HepG2 (cell line): ENCODE data around the gene WDR18. TPM values are rescaled to one million over a fixed set of nuclear protein-coding genes. Genes with fewer than 3 reads are reported as not detected.

Source experiments
- CBX5 ChIP-seq: sonication (generic); formaldehyde crosslinking; IDR thresholded peaks from 2 replicates; pipeline ENCODE4 v1.4.0; 2020; ENCODE audit warnings: missing genetic modification reagents, borderline replicate concordance
- CHD2 ChIP-seq: IDR thresholded peaks from 2 replicates; pipeline ENCODE4 v1.6.1; 2011; ENCODE audit warnings: low read depth, low read length, improper control_type of control experiment
- CREM ChIP-seq, 2 experiments: sonication (generic) in 1 of 2; formaldehyde crosslinking in 1 of 2; IDR thresholded peaks; 2 replicates each; pipeline versions ENCODE4 v1.4.0 to v1.6.1; 2016 to 2020; ENCODE audit warnings: antibody characterized with exemption in 1 of 2, mild to moderate bottlenecking in 1 of 2, missing genetic modification reagents in 1 of 2
- CSRNP2 ChIP-seq: sonication (generic); formaldehyde crosslinking; conservative IDR thresholded peaks from 2 replicates; pipeline ENCODE4 v1.8.0; 2022; ENCODE audit warnings: low read depth, missing genetic modification reagents
- HNRNPK ChIP-seq: fragments of 200-400 bp; formaldehyde crosslinking; IDR thresholded peaks from 2 replicates; pipeline ENCODE4 v1.6.1; 2018; ENCODE audit warnings: low read length, low read depth, moderate library complexity, mild to moderate bottlenecking; ENCODE audit not compliant: poor library complexity, severe bottlenecking
- ISL2 ChIP-seq: sonication (generic); formaldehyde crosslinking; IDR thresholded peaks from 2 replicates; pipeline ENCODE4 v1.5.0; 2020; ENCODE audit warnings: missing genetic modification reagents
- KAT2B ChIP-seq: fragments of 150-350 bp; IDR thresholded peaks from 2 replicates; pipeline ENCODE4 v1.6.1; 2014; ENCODE audit warnings: low read depth, low read length, borderline replicate concordance
- MLXIP ChIP-seq: sonication (generic); formaldehyde crosslinking; IDR thresholded peaks from 2 replicates; pipeline ENCODE4 v1.9.0; 2021; ENCODE audit warnings: missing genetic modification reagents, borderline replicate concordance
- NR2F2 ChIP-seq: IDR thresholded peaks from 2 replicates; pipeline ENCODE4 v1.6.1; 2012; ENCODE audit warnings: low read depth, inconsistent platforms, borderline replicate concordance
- PPARG ChIP-seq: conservative IDR thresholded peaks from 2 replicates; pipeline ENCODE4 v1.6.1; 2016; ENCODE audit warnings: missing biosample characterization, missing genetic modification reagents
- RARG ChIP-seq: sonication (generic); formaldehyde crosslinking; IDR thresholded peaks from 2 replicates; pipeline ENCODE4 v1.4.0; 2020; ENCODE audit warnings: low read depth, mild to moderate bottlenecking, missing genetic modification reagents
- SIX4 ChIP-seq: sonication (generic); formaldehyde crosslinking; IDR thresholded peaks from 2 replicates; pipeline ENCODE4 v1.4.0; 2020; ENCODE audit warnings: missing genetic modification reagents
- SP140L ChIP-seq: sonication (generic); formaldehyde crosslinking; IDR thresholded peaks from 2 replicates; pipeline ENCODE4 v1.4.0; 2020; ENCODE audit warnings: missing genetic modification reagents, borderline replicate concordance
- STAT5B ChIP-seq: sonication (generic); formaldehyde crosslinking; IDR thresholded peaks from 2 replicates; pipeline ENCODE4 v1.4.0; 2020; ENCODE audit warnings: missing genetic modification reagents
- ZNF124 ChIP-seq: sonication (generic); formaldehyde crosslinking; IDR thresholded peaks from 2 replicates; pipeline ENCODE4 v1.4.0; 2020; ENCODE audit warnings: missing genetic modification reagents
- ZNF275 ChIP-seq: sonication (generic); formaldehyde crosslinking; IDR thresholded peaks from 2 replicates; pipeline ENCODE4 v1.8.0; 2022; ENCODE audit warnings: missing genetic modification reagents, mild to moderate bottlenecking, inconsistent platforms, borderline replicate concordance
- ZNF281 ChIP-seq: sonication (generic); formaldehyde crosslinking; IDR thresholded peaks from 2 replicates; pipeline ENCODE4 v1.4.0; 2020; ENCODE audit warnings: missing genetic modification reagents, borderline replicate concordance
- ZNF598 ChIP-seq: sonication (generic); formaldehyde crosslinking; IDR thresholded peaks from 2 replicates; pipeline ENCODE4 v1.5.1; 2020; ENCODE audit warnings: mild to moderate bottlenecking, missing genetic modification reagents, borderline replicate concordance
- ZNF816 ChIP-seq: sonication (generic); formaldehyde crosslinking; IDR thresholded peaks from 2 replicates; pipeline ENCODE4 v1.8.0; 2022; ENCODE audit warnings: missing genetic modification reagents, mild to moderate bottlenecking, borderline replicate concordance
- polyA plus RNA-seq, 8 experiments: library from polyadenylated mRNA; depleted of rRNA in 3 of 8; stranded (reverse) in 7 of 8; unstranded in 1 of 8; fragments of >200 nt; fragmentation: Illumina TruSeq in 4 of 8; extraction: Trizol in 4 of 8; gene quantifications; 2 replicates each; pipeline versions ENCODE4 v1.2.1 to v1.2.3, GENCODE V29; 2011 to 2016; ENCODE audit warnings: low read depth in 4 of 8, missing spikeins in 1 of 8, mixed read lengths in 1 of 8; ENCODE audit not compliant: insufficient read depth in 1 of 8
- total RNA-seq, 5 experiments: library from RNA; depleted of rRNA; stranded (reverse); fragments of >200 nt; fragmentation: Illumina TruSeq; extraction: Trizol; gene quantifications; 2 replicates each; pipeline ENCODE4 v1.2.3, GENCODE V29; 2016; ENCODE audit warnings: low read depth in 1 of 5

WDR18 gene
- total and polyA plus RNA-seq, 2 of the 13 experiments (the other 11 are each of a cell fraction or from before 2014, with no cell fraction given): 36.4 to 47.6 TPM

- TF ChIP-seq ZNF281 (CRISPR knock-in tag): peak; percentile 96
- 0 out of 2 replicates have a peak, but pooled peaks have one; percentile 3 for TF ChIP-seq CSRNP2
- TF ChIP-seq CBX5 (CRISPR knock-in tag): peak; percentile 95; the same call in 1 of the 2 replicates
- no peak for TF ChIP-seq STAT5B (CRISPR knock-in tag)
- TF ChIP-seq NR2F2: peak; percentile 51; the same call in 1 of the 2 replicates
- TF ChIP-seq ZNF816: no peak; the same call in 1 of the 2 replicates
- TF ChIP-seq ZNF598 (CRISPR knock-in tag): no peak; the same call in 1 of the 2 replicates
- TF ChIP-seq RARG (CRISPR knock-in tag): peak; percentile 51; the same call in 1 of the 2 replicates
- peak; percentile 88 for TF ChIP-seq PPARG (CRISPR knock-in tag)
- no peak for TF ChIP-seq KAT2B
- TF ChIP-seq SIX4 (CRISPR knock-in tag): peak; percentile 76
- TF ChIP-seq CHD2: no peak
- TF ChIP-seq MLXIP: peak; percentile 84; the same call in 1 of the 2 replicates
- no peak for TF ChIP-seq SP140L
- TF ChIP-seq HNRNPK: peak; percentile 93
- TF ChIP-seq ZNF124: peak; percentile 78; the same call in 1 of the 2 replicates
- peak; percentile 87; the same call in 1 of the 2 replicates for TF ChIP-seq ZNF275 (CRISPR knock-in tag)
- peak; percentile 85 for TF ChIP-seq ISL2 (CRISPR knock-in tag)
- peak; percentile 41 for TF ChIP-seq CREM (IDR thresholded peaks at IDR 0.05)
- TF ChIP-seq CREM (CRISPR knock-in tag; IDR thresholded peaks at IDR 0.05): no peak
Measured at GRCh38 chr19:934865-935479, 49.2 kb upstream of the WDR18 start (continued).
